GM12878 (cell line): Measurements from ENCODE around the gene TSHZ2. TPM values are rescaled to one million over a fixed set of nuclear protein-coding genes. Genes with fewer than 3 reads are reported as not detected.

Source experiments
- ATAC-seq: fragments of 200-7000 bp; cut with Tn5 transposase; 3 replicates; pipeline ENCODE4 v1.9.1; 2020; ENCODE audit warnings: mild to moderate bottlenecking, moderate library complexity
- BruUV-seq: library from RNA; stranded (reverse); fragments of 400-500 nt; replicated peaks from 2 replicates; lab custom pipeline; 2021; lab: Mats Ljungman, UMichigan
- CTCF ChIA-PET: fragments of 300-600 bp; sonication (Branson Sonifier 250); formaldehyde crosslinking; extraction: SDS; loops from one replicate; lab custom pipeline; 2021; ENCODE audit warnings: inconsistent platforms; lab: Yijun Ruan, JAX
- POLR2A ChIA-PET: fragments of 350-600 bp; formaldehyde crosslinking; extraction: SDS; loops from one replicate; lab custom pipeline; 2021; ENCODE audit warnings: inconsistent platforms; lab: Charles Lee
- RAD21 ChIA-PET: fragments of 300-600 bp; sonication (Branson Sonifier 250); formaldehyde crosslinking; loops from one replicate; lab custom pipeline; 2023; ENCODE audit warnings: antibody characterized with exemption; ENCODE audit not compliant: unreplicated experiment; lab: Charles Lee
- SMC1A ChIA-PET: fragments of 300-600 bp; sonication (Branson Sonifier 250); formaldehyde crosslinking; loops from one replicate; lab custom pipeline; 2023; ENCODE audit not compliant: unreplicated experiment, uncharacterized antibody; lab: Charles Lee
- DNase-seq: peaks from one replicate; pipeline ENCODE4 v3.0.0-alpha.2; 2011; ENCODE audit warnings: low read depth, low spot score
- FAIRE-seq: peaks from 3 replicates; lab custom pipeline; 2011; peaks lifted over from hg19 to GRCh38; lab: Jason Lieb, UNC
- H2AFZ ChIP-seq: 2 replicates; pipeline ENCODE4 v1.6.0; 2011; ENCODE audit warnings: low read depth, low read length, control low read depth; ENCODE audit not compliant: control insufficient read depth
- H3K27ac ChIP-seq: 2 replicates; pipeline ENCODE4 v1.5.1; 2011; ENCODE audit warnings: control low read depth; ENCODE audit not compliant: control insufficient read depth, insufficient read depth
- H3K27me3 ChIP-seq, 2 experiments: replicated peaks in 1 of 2; 2 replicates each; pipeline versions ENCODE4 v1.6.0 to v1.6.1; 2011; ENCODE audit warnings: low read length in 1 of 2; ENCODE audit not compliant: control insufficient read depth in 2 of 2, insufficient read depth in 2 of 2
- H3K36me3 ChIP-seq, 2 experiments: 2 replicates each; pipeline ENCODE4 v1.5.1; 2011; ENCODE audit warnings: low read length in 1 of 2; ENCODE audit not compliant: control insufficient read depth in 2 of 2, insufficient read depth in 2 of 2
- H3K4me1 ChIP-seq: 2 replicates; pipeline ENCODE4 v1.6.1; 2011; ENCODE audit warnings: mild to moderate bottlenecking, low read length, moderate library complexity, mixed read lengths; ENCODE audit not compliant: control insufficient read depth, insufficient read depth
- H3K4me2 ChIP-seq: 2 replicates; pipeline ENCODE4 v1.6.0; 2011; ENCODE audit warnings: control low read depth; ENCODE audit not compliant: control insufficient read depth, insufficient read depth
- H3K4me3 ChIP-seq: fragments of 200-600 bp; sonication (generic); 2 replicates; pipeline ENCODE4 v1.5.1; 2016
- H3K79me2 ChIP-seq: 2 replicates; pipeline ENCODE4 v1.6.0; 2011; ENCODE audit warnings: low read length; ENCODE audit not compliant: control insufficient read depth, insufficient read depth
- H3K9ac ChIP-seq: 2 replicates; pipeline ENCODE4 v1.8.0; 2011; ENCODE audit warnings: low read length, control low read depth, mixed read lengths; ENCODE audit not compliant: control insufficient read depth, insufficient read depth
- H3K9me3 ChIP-seq: replicated peaks from 3 replicates; pipeline ENCODE4 v1.5.1; 2011; ENCODE audit warnings: mild to moderate bottlenecking, low read length; ENCODE audit not compliant: control insufficient read depth, insufficient read depth
- H4K20me1 ChIP-seq: 2 replicates; pipeline ENCODE4 v1.6.0; 2011; ENCODE audit not compliant: control insufficient read depth, insufficient read depth
- ATF7 ChIP-seq: fragments of 450-650 bp; IDR thresholded peaks from 2 replicates; pipeline ENCODE4 v1.6.1; 2016; ENCODE audit warnings: low read depth, mild to moderate bottlenecking
- BCL3 ChIP-seq: IDR thresholded peaks from 2 replicates; pipeline ENCODE4 v1.6.1; 2011; ENCODE audit warnings: borderline replicate concordance, low read depth, mild to moderate bottlenecking, moderate library complexity, low read length; ENCODE audit not compliant: insufficient read depth, poor library complexity, severe bottlenecking
- BHLHE40 ChIP-seq, 2 experiments: fragments of 450-650 bp in 1 of 2; IDR thresholded peaks; 2 replicates each; pipeline ENCODE4 v1.6.1; 2011 to 2017; ENCODE audit warnings: low read depth in 2 of 2, borderline replicate concordance in 1 of 2, improper control_type of control experiment in 1 of 2, low read length in 1 of 2, mild to moderate bottlenecking in 1 of 2
- CBX5 ChIP-seq: sonication (generic); IDR thresholded peaks from 2 replicates; pipeline ENCODE4 v1.6.1; 2016; ENCODE audit warnings: low read depth, moderate library complexity, mild to moderate bottlenecking, inconsistent platforms
- E2F8 ChIP-seq: fragments of 450-650 bp; IDR thresholded peaks from 2 replicates; pipeline ENCODE4 v1.6.1; 2018; ENCODE audit warnings: mild to moderate bottlenecking, low read depth, moderate library complexity; ENCODE audit not compliant: partially characterized antibody
- HCFC1 ChIP-seq: fragments of 150-350 bp; IDR thresholded peaks from 2 replicates; pipeline ENCODE4 v1.6.1; 2014; ENCODE audit warnings: low read length
- IKZF1 ChIP-seq: fragments of 450-650 bp; conservative IDR thresholded peaks from 2 replicates; pipeline ENCODE4 v1.6.1; 2017; ENCODE audit warnings: antibody characterized with exemption, mild to moderate bottlenecking
- IRF3 ChIP-seq: fragments of 450-650 bp; IDR thresholded peaks from 2 replicates; pipeline ENCODE4 v1.6.1; 2014; ENCODE audit warnings: mild to moderate bottlenecking
- KAT2A ChIP-seq: conservative IDR thresholded peaks from 2 replicates; pipeline ENCODE4 v1.6.1; 2011; ENCODE audit warnings: low read depth, low read length; ENCODE audit not compliant: control insufficient read depth
- PBX3 ChIP-seq: IDR thresholded peaks from 2 replicates; pipeline ENCODE4 v1.6.1; 2011; ENCODE audit warnings: mild to moderate bottlenecking, low read depth, low read length, moderate library complexity; ENCODE audit not compliant: insufficient replicate concordance
- RELB ChIP-seq: fragments of 450-650 bp; IDR thresholded peaks from 2 replicates; pipeline ENCODE4 v1.6.1; 2017; ENCODE audit warnings: low read depth, mild to moderate bottlenecking, moderate library complexity
- SMARCA5 ChIP-seq: fragments of 450-650 bp; IDR thresholded peaks from 2 replicates; pipeline ENCODE4 v1.6.1; 2017; ENCODE audit warnings: mild to moderate bottlenecking
- SMC3 ChIP-seq: IDR thresholded peaks from 2 replicates; pipeline ENCODE4 v1.6.1; 2011; ENCODE audit warnings: low read length, improper control_type of control experiment, borderline replicate concordance
- STAT3 ChIP-seq: IDR thresholded peaks from 2 replicates; pipeline ENCODE4 v1.6.1; 2011; ENCODE audit warnings: low read depth, low read length, improper control_type of control experiment
- TCF12 ChIP-seq: IDR thresholded peaks from 2 replicates; pipeline ENCODE4 v1.6.1; 2011; ENCODE audit warnings: low read depth, mild to moderate bottlenecking, low read length
- WGBS: methylation state at CpG from one replicate; pipeline ENCODE4 v1.1.6; 2016; ENCODE audit warnings: low lambda C conversion rate; ENCODE audit not compliant: insufficient replicate concordance, insufficient coverage; ENCODE audit errors: missing lambda C conversion rate; 5-methylcytosine and 5-hydroxymethylcytosine counted together
- in situ Hi-C: fragments of 300-500 bp; cut with MboI; formaldehyde crosslinking; loops from 9 replicates; pipeline ENCODE4 v1.14.3; 2018; ENCODE audit warnings: mixed read lengths
- intact Hi-C: fragments of 100-400 bp; cut with micrococcal nuclease; formaldehyde crosslinking; loops from one replicate; pipeline ENCODE4 v1.14.2; 2022; ENCODE audit not compliant: unreplicated experiment
- polyA plus RNA-seq, 11 experiments: library from polyadenylated mRNA; depleted of rRNA in 4 of 11; unstranded in 6 of 11; stranded (reverse) in 5 of 11; fragments of >200 nt; fragmentation: Nextera tagmentation in 4 of 11; fragmentation: Illumina TruSeq in 1 of 11; extraction: Ambion mirVana in 4 of 11; extraction: Trizol in 1 of 11; gene quantifications; 1 replicate in 1 of 11; 2 replicates in 10 of 11; pipeline versions ENCODE4 v1.2.1 to v1.2.3, GENCODE V29; 2011 to 2016; ENCODE audit warnings: inconsistent platforms in 2 of 11, missing spikeins in 2 of 11, low read depth in 1 of 11
- total RNA-seq, 4 experiments: library from RNA; depleted of rRNA in 3 of 4; stranded (reverse); fragments of >200 nt in 3 of 4; fragmentation: Illumina TruSeq in 1 of 4; extraction: Trizol in 1 of 4; gene quantifications; 2 replicates each; pipeline versions ENCODE4 v1.2.1 to v1.2.3, GENCODE V29; 2013 to 2021

The TSHZ2 gene
- total and polyA plus RNA-seq, 10 of the 15 experiments (the other 5 are each of a cell fraction or from before 2014, with no cell fraction given), result 0.01 to 0.86 (median 0.13) TPM; not detected in 2

- ChIA-PET POLR2A (no interaction called here), CTCF (interaction anchor here (0.7 kb wide), 1 partner anchor 10 kb away, joined by 4 read pairs; no protein-coding TSS in a partner anchor), SMC1A (interaction anchor here (1.0 kb wide), 1 partner anchor 252 kb away, joined by 3 read pairs; no protein-coding TSS in a partner anchor), RAD21 (interaction anchor here (1.0 kb wide), 1 partner anchor 645 kb away, joined by 3 read pairs; no protein-coding TSS in a partner anchor)
- H3K4me1 ChIP-seq, result no peaks in the 10 kb centered on the region
- H2AFZ ChIP-seq, result no peak overlapping the region
- no TSS peak for BruUV-seq
- in situ Hi-C loops, result no loop called here
- no peak overlapping the region for H3K4me3 ChIP-seq
- WGBS, result 49% methylated on average over 3 of the region's 3 CpGs
- no peak overlapping the region for H3K4me2 ChIP-seq
- ATAC-seq (no peak), DNase-seq (no peak), FAIRE-seq (no peak)
- H4K20me1 ChIP-seq, result no peaks in the 10 kb centered on the region
- H3K36me3 ChIP-seq, result no peaks in the 10 kb centered on the region
- H3K79me2 ChIP-seq, result no peaks in the 10 kb centered on the region
- H3K9me3 ChIP-seq, result no peaks in the 10 kb centered on the region
- peaks cover 0 to 4% of the 10 kb centered on the region in 2 experiments; a peak in 3 of 4 replicates for H3K27me3 ChIP-seq
- no peak overlapping the region for H3K27ac ChIP-seq
- no peak overlapping the region for H3K9ac ChIP-seq
- intact Hi-C loops, result no loop called here
- TF ChIP-seq STAT3, result no peak
- TF ChIP-seq PBX3, result no peak
- no peak for TF ChIP-seq KAT2A
- no peak for TF ChIP-seq BHLHE40 (IDR thresholded peaks at IDR 0.05; ENCODE audit: borderline replicate concordance in 1 of 2, low read depth in 2 of 2, low read length in 1 of 2)
- TF ChIP-seq IRF3, result no peak
- no peak for TF ChIP-seq BCL3
- TF ChIP-seq RELB, result no peak
- no peak for TF ChIP-seq IKZF1
- TF ChIP-seq E2F8, result no peak
- TF ChIP-seq ATF7, result no peak
- no peak for TF ChIP-seq TCF12
- no peak for TF ChIP-seq CBX5
- no peak for TF ChIP-seq HCFC1
- no peak for TF ChIP-seq SMARCA5
- no peak for TF ChIP-seq SMC3
These were observed 322.6 kb downstream of the TSHZ2 start for GRCh38 chr20:53294804-53295203.
